GM10248 (cell line): ENCODE results near the gene GPC2.

Experiments used
- CTCF ChIA-PET: fragments of 300-600 bp; sonication (Branson Sonifier 250); formaldehyde crosslinking; extraction: SDS; loops from one replicate; lab custom pipeline; 2021; ENCODE audit warnings: antibody characterized with exemption; lab: Yijun Ruan, JAX
- POLR2A ChIA-PET: fragments of 350-650 bp; sonication (Branson Sonifier 250); formaldehyde crosslinking; extraction: SDS; loops from one replicate; lab custom pipeline; 2020; ENCODE audit warnings: antibody characterized with exemption; lab: Yijun Ruan, JAX
- DNase-seq: peaks from one replicate; pipeline ENCODE4 v3.0.0; 2012; ENCODE audit errors: extremely low spot score
- TF ChIP-seq, protein P1 (sequence below): IDR thresholded peaks from 2 replicates; pipeline ENCODE4 v1.5.1; 2012; ENCODE audit warnings: mild to moderate bottlenecking, low read depth; ENCODE audit errors: extremely low read depth, missing control alignments, control extremely low read depth

The GPC2 gene

DNA sequence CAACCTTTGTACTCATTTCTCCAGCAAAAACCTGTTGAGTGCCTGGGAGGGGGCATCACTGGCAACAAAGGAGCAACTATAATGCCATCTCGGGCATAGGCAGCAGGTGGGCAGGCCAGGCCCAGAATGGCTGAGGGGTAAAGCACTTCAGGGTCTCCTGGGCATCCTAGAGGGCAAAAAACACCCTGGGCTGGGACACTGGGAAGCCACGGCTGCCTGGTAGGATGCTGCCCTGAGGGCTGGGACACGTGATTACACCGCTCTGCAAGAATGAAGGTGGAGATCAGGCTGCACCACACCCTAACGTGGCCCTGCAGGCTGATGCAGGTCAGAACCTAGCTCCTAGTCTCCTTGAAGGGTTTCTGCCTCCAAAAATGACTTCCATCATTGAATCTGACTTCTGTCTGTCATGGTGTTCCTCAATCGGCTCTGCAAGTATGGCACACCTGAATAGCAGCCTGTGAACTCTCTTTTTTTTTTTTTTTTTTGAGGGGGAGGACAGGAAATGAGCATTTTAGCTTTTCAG lies 14.1 kb downstream of the GPC2 start:
- DNase-seq: no peak
- POLR2A ChIA-PET: no interaction called here

DNA sequence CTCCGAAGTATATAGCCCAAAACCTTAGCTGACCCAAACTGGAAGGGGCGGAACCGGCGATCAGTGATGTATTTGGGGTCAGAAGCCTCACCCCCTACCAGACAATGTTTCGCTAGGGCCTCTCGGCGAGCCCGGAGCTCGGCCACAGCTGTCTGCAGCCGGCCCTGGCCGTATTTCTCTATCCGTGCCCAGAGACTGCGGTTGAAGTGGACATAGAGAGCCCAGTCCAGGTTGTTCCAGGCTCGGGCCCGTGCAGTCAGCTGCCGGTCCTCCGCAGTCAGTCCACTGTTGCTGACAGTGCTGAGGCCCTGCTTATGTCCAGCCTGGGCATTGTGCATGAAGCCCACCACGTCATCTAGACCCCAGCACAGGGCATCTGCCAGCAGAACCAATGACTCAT lies 17.1 kb downstream of the GPC2 start:
- ChIA-PET CTCF (interaction anchor here (2.0 to 2.1 kb wide), 2 partner anchors 27 to 29 kb away, joined by 8 to 9 read pairs; no protein-coding TSS in a partner anchor), POLR2A (no interaction called here)
- no peak for DNase-seq
- TF ChIP-seq, protein P1, sequence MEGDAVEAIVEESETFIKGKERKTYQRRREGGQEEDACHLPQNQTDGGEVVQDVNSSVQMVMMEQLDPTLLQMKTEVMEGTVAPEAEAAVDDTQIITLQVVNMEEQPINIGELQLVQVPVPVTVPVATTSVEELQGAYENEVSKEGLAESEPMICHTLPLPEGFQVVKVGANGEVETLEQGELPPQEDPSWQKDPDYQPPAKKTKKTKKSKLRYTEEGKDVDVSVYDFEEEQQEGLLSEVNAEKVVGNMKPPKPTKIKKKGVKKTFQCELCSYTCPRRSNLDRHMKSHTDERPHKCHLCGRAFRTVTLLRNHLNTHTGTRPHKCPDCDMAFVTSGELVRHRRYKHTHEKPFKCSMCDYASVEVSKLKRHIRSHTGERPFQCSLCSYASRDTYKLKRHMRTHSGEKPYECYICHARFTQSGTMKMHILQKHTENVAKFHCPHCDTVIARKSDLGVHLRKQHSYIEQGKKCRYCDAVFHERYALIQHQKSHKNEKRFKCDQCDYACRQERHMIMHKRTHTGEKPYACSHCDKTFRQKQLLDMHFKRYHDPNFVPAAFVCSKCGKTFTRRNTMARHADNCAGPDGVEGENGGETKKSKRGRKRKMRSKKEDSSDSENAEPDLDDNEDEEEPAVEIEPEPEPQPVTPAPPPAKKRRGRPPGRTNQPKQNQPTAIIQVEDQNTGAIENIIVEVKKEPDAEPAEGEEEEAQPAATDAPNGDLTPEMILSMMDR: no peak

More for the DNA sequence above, 14.1 kb downstream of the GPC2 start:
- TF ChIP-seq, protein P1: no peak
- CTCF ChIA-PET: no interaction called here

DNA sequence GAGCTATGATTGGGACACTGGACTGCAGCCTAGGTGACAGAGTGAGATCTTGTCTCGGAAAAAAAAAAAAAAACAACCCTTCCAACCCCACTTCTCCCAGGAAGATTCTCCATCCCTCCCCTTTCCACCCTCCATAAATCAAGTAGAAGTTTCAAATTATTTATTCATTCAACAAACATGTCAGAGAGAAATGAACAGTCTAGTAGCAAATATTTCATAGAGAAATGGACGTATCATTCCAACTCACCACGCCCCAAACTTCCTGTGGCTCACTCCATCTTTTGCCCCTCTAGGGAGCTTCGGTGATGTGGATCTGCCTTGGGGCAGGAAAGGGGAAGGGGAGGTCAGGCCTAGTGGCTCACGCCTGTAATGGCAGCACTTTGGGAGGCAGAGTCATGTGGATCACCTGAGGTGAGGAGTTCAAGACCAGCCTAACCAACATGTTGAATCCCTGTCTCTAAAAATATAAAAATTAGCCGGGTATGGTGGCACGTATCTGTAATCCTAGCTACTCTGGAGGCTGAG lies 18.0 kb downstream of the GPC2 start:
- ChIA-PET POLR2A (interaction anchor here (0.7 kb wide), 1 partner anchor 58 kb away, joined by 3 read pairs; the partner anchor contains the start of gene AP4M1), CTCF (interaction anchor here (0.9 to 2.1 kb wide), 2 partner anchors 14 to 30 kb away, joined by 4 to 9 read pairs; no protein-coding TSS in a partner anchor)
- DNase-seq: no peak
- TF ChIP-seq, protein P1: no peak

DNA sequence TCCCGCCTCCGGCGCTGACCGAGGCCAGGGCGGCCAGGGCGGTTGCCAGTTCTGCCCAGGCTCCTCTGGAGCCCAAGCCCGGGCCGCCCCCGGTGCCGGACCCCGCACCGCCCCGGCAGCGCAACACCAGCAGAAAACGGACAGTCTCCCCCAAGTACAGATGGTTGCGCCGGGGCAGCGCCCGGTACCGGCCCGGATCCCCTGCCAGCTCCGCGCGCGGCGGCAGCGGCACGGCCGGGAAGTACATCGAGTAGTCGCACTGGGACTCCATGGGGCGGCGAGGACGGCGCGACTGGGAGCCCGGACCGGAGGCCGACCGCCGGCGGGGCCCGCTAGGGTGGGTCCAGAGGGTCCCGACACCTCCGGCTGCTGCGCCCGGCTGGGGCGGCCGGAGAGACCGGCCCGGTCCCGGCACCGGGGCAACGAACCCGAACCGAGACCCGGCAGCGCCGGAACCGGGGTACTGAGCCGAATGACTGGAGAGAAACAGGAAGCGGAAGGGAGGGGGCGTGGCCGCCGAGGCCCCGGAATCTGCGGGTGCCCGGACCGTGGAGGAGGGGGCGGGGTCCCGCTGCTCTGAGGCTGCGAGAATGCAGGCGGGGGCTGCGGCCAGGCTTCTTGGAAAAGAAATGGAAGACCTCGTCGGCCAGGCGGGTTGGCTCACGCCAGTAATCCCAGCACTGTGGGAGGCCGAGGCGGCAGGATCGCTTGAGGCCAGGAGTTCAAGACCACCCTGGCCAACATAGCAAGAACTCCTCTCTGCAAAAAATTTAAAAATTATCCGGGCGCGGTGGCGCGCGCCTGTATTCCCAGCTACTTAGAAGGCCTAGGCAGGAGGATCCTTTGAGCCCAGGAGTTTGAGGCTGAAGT lies 18.7 kb downstream of the GPC2 start, which contains the start of gene TRAPPC14:
Gene TRAPPC14, minus strand, starts transcription at position 495 of the 870 bp plus-strand sequence. Its CDS starts 224 bp downstream, at position 271.
- peak; percentile 97 for DNase-seq
- TF ChIP-seq, protein P1: no peak
- ChIA-PET POLR2A (interaction anchor here (0.7 kb wide), 1 partner anchor 57 kb away, joined by 3 read pairs; the partner anchor contains the start of gene AP4M1), CTCF (interaction anchor here (0.9 to 2.1 kb wide), 6 partner anchors 14 to 250 kb away, joined by 3 to 9 read pairs (median 4); no protein-coding TSS in a partner anchor)

DNA sequence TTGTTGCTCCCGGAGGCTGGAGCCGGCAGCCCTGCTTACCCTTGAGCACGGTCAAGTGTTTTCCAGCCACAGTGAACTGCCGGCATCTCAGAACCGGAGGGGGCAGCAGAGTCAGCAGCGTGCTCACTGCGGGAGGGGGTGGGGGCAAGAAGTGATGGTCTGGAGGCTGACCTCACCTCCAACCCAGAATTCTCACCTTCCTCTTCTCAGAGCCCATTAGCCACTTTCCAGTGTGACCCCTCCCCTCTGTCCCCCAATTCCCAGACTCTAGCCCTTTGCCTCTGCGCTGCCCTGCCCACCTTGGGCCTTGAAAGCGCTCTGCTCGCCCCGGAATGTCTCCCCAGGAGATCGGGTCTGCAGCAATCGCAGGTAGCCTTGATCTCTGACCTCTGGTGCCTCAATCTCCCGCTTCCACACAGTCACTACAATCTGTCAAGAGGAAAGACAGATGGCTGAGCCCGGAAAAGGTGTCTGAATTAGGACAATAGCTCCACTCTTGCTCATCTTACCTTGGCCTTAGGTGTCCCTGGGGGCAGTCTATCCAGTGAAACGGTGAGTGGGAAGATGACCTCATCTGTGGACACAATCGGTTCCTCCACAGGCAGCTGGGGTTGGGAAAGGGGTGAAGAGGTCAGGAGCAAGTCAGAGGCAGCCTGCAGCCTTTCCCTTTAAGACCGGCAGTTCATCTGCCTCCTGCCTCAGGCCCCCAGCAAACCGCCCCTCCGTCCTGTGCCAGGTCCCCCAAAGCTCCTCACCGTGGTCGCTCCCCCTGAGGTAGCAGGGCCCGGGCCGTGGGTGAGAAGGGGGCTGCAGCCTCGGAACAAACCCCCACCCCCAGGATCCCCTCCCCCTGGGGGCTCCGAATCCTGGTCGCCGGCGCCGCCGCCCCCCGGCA lies 19.6 kb downstream of the GPC2 start:
- TF ChIP-seq, protein P1: no peak
- ChIA-PET CTCF (interaction anchor here (0.8 to 3.9 kb wide), 9 partner anchors 9 to 251 kb away, joined by 3 to 24 read pairs (median 3); partner anchors contain the start of gene GAL3ST4), POLR2A (interaction anchor here (0.5 to 0.8 kb wide), 2 partner anchors 9 to 735 kb away, joined by 3 to 4 read pairs; partner anchors contain the start of gene LAMTOR4)
- peak; percentile 41 for DNase-seq
